GM12874 (cell line): ENCODE results near the gene RASA2.

Experiments
- CTCF ChIP-seq: IDR thresholded peaks from 2 replicates; pipeline ENCODE4 v1.5.1; 2011; ENCODE audit warnings: low read depth, mild to moderate bottlenecking, control low read depth, low read length, moderate library complexity; ENCODE audit not compliant: insufficient read depth

Gene RASA2

GRCh38 chr3:141487521-141488252 lies 860 bp downstream of the RASA2 start:
- no peak for TF ChIP-seq CTCF

- no peak for TF ChIP-seq CTCF
Observed at GRCh38 chr3:141489203-141489602, 2.4 kb downstream of the RASA2 start.

GRCh38 chr3:141491081-141491480 lies 4.3 kb downstream of the RASA2 start:
- no peak for TF ChIP-seq CTCF

GRCh38 chr3:141491929-141492328 lies 5.1 kb downstream of the RASA2 start:
- TF ChIP-seq CTCF, result no peak

GRCh38 chr3:141493184-141493583 lies 6.4 kb downstream of the RASA2 start:
- no peak for TF ChIP-seq CTCF

- TF ChIP-seq CTCF, result no peak
Observed at GRCh38 chr3:141498598-141499223, 11.9 kb downstream of the RASA2 start.

GRCh38 chr3:141499284-141499683 lies 12.5 kb downstream of the RASA2 start:
- no peak for TF ChIP-seq CTCF
